Astrocyte of the cerebellum (primary cell): ENCODE results near the gene TTR.

ENCODE experiments used
- DNase-seq: peaks from one replicate; pipeline ENCODE4 v3.0.0-alpha.2; 2011; ENCODE audit warnings: low read depth
- H3K4me3 ChIP-seq: 2 replicates; pipeline ENCODE4 v1.5.1; 2011; ENCODE audit warnings: mild to moderate bottlenecking, low read depth, low read length, moderate library complexity
- CTCF ChIP-seq: IDR thresholded peaks from 2 replicates; pipeline ENCODE4 v1.5.1; 2012; ENCODE audit warnings: low read length, low read depth, moderate library complexity, mild to moderate bottlenecking; ENCODE audit errors: missing control alignments
- in situ Hi-C: cut with HindIII; loops from 2 replicates; pipeline ENCODE4 v1.10.0; 2017; ENCODE audit warnings: low sequenced_read_pairs

Gene TTR

GRCh38 chr18:31585991-31586390 lies 5.7 kb upstream of the TTR start:
- in situ Hi-C loops: no loop called here

GRCh38 chr18:31586616-31587015 lies 5.1 kb upstream of the TTR start:
- TF ChIP-seq CTCF: no peak
- in situ Hi-C loops: no loop called here
- H3K4me3 ChIP-seq: no peak overlapping the region
- no peak for DNase-seq

More at GRCh38 chr18:31585991-31586390, 5.7 kb upstream of the TTR start:
- DNase-seq: no peak
- TF ChIP-seq CTCF: no peak
- no peak overlapping the region for H3K4me3 ChIP-seq

GRCh38 chr18:31587529-31587928 lies 4.1 kb upstream of the TTR start:
- no peak overlapping the region for H3K4me3 ChIP-seq
- in situ Hi-C loops: no loop called here
- DNase-seq: no peak
- TF ChIP-seq CTCF: no peak

- DNase-seq: no peak
- in situ Hi-C loops: no loop called here
- H3K4me3 ChIP-seq: no peak overlapping the region
- no peak for TF ChIP-seq CTCF
Observed at GRCh38 chr18:31590570-31590969, 1.1 kb upstream of the TTR start.

GRCh38 chr18:31591113-31591512 lies 564 bp upstream of the TTR start:
- no peak for TF ChIP-seq CTCF
- no peak overlapping the region for H3K4me3 ChIP-seq
- in situ Hi-C loops: no loop called here
- no peak for DNase-seq

GRCh38 chr18:31592506-31593157 lies 955 bp downstream of the TTR start:
- no peak for TF ChIP-seq CTCF
- no peak for DNase-seq
- in situ Hi-C loops: no loop called here
- no peak overlapping the region for H3K4me3 ChIP-seq
